DND-41 (cell line): Measurements from ENCODE around the gene WDFY4.

Source experiments
- ATAC-seq: fragments of 200-7000 bp; cut with Tn5 transposase; 3 replicates; pipeline ENCODE4 v1.9.1; 2021; ENCODE audit warnings: low read depth; ENCODE audit not compliant: insufficient read depth
- DNase-seq: peaks from one replicate; pipeline ENCODE4 v3.0.0-alpha.2; 2020
- H2AFZ ChIP-seq: 2 replicates; pipeline ENCODE4 v1.6.0; 2012; ENCODE audit warnings: low read depth, low read length
- H3K27ac ChIP-seq: 2 replicates; pipeline ENCODE4 v1.5.1; 2012; ENCODE audit warnings: low read length, inconsistent platforms
- H3K27me3 ChIP-seq: fragments of 200-600 bp; sonication (generic); 2 replicates; pipeline ENCODE4 v1.6.0; 2012; ENCODE audit warnings: low read length, mild to moderate bottlenecking, inconsistent platforms; ENCODE audit not compliant: insufficient read depth, poor library complexity
- H3K36me3 ChIP-seq: 2 replicates; pipeline ENCODE4 v1.5.1; 2012; ENCODE audit warnings: low read length, inconsistent platforms; ENCODE audit not compliant: insufficient read depth
- H3K4me1 ChIP-seq: 2 replicates; pipeline ENCODE4 v1.5.1; 2012; ENCODE audit warnings: mild to moderate bottlenecking, low read length; ENCODE audit not compliant: insufficient read depth
- H3K4me2 ChIP-seq: 2 replicates; pipeline ENCODE4 v1.6.0; 2012; ENCODE audit warnings: mild to moderate bottlenecking, moderate library complexity, low read length, inconsistent platforms; ENCODE audit not compliant: insufficient read depth
- H3K4me3 ChIP-seq, 2 experiments: fragments of 200-600 bp in 1 of 2; shearing (Covaris generic) in 1 of 2; 2 replicates each; pipeline ENCODE4 v1.5.1; 2012 to 2016; ENCODE audit warnings: inconsistent platforms in 2 of 2, low read length in 2 of 2, mild to moderate bottlenecking in 2 of 2, low read depth in 1 of 2, moderate library complexity in 1 of 2
- H3K79me2 ChIP-seq: 2 replicates; pipeline ENCODE4 v1.6.0; 2012; ENCODE audit warnings: low read length, inconsistent platforms; ENCODE audit not compliant: insufficient read depth
- H3K9ac ChIP-seq: 2 replicates; pipeline ENCODE4 v1.6.0; 2012; ENCODE audit warnings: low read depth, mild to moderate bottlenecking, inconsistent platforms, low read length, moderate library complexity
- H3K9me3 ChIP-seq: 2 replicates; pipeline ENCODE4 v1.5.1; 2012; ENCODE audit warnings: low read length, moderate library complexity, mild to moderate bottlenecking, inconsistent platforms; ENCODE audit not compliant: insufficient read depth, severe bottlenecking
- H4K20me1 ChIP-seq: 2 replicates; pipeline ENCODE4 v1.6.0; 2012; ENCODE audit warnings: low read length; ENCODE audit not compliant: insufficient read depth
- CTCF ChIP-seq: IDR thresholded peaks from 2 replicates; pipeline ENCODE4 v1.5.1; 2012; ENCODE audit warnings: borderline replicate concordance, low read length, moderate library complexity, mild to moderate bottlenecking; ENCODE audit not compliant: poor library complexity, severe bottlenecking; ENCODE audit errors: extremely low read depth
- EZH2 ChIP-seq: IDR thresholded peaks from 3 replicates; pipeline ENCODE4 v1.6.1; 2012; ENCODE audit warnings: borderline replicate concordance, low read depth, mild to moderate bottlenecking, moderate library complexity, low read length, inconsistent platforms; ENCODE audit not compliant: severe bottlenecking

The WDFY4 gene

DNA sequence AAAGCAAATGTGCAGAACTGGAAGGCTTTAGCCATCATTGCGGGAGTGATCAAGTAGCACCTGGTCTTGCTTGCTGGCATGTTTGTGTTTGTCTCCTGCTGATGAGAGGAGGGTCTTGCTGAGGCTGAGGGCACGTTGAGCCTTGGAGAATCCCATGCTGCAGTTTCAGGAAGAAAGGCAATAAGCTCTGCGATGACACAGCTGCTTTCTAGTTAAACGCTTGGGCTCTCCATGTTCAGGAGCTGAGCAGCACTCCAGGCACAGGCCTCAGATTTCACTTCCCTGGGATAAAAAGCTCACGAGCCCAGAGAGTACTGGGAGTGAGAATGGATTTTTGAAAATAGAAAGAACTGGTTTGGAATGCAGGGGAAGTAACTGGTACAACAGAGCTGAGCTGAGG lies 154.2 kb downstream of the WDFY4 start:
- Histone ChIP-seq H3K4me1 (no peaks in the 10 kb centered on the region), H3K9ac (no peak overlapping the region), H4K20me1 (no peaks in the 10 kb centered on the region), H2AFZ (no peak overlapping the region), H3K9me3 (no peaks in the 10 kb centered on the region), H3K27ac (no peak overlapping the region), H3K27me3 (no peaks in the 10 kb centered on the region), H3K4me2 (no peak overlapping the region), H3K4me3 (no peak overlapping the region), H3K36me3 (no peaks in the 10 kb centered on the region), H3K79me2 (no peaks in the 10 kb centered on the region)
- TF ChIP-seq EZH2 (no peak), CTCF (no peak)
- DNase-seq (no peak), ATAC-seq (no peak)

DNA sequence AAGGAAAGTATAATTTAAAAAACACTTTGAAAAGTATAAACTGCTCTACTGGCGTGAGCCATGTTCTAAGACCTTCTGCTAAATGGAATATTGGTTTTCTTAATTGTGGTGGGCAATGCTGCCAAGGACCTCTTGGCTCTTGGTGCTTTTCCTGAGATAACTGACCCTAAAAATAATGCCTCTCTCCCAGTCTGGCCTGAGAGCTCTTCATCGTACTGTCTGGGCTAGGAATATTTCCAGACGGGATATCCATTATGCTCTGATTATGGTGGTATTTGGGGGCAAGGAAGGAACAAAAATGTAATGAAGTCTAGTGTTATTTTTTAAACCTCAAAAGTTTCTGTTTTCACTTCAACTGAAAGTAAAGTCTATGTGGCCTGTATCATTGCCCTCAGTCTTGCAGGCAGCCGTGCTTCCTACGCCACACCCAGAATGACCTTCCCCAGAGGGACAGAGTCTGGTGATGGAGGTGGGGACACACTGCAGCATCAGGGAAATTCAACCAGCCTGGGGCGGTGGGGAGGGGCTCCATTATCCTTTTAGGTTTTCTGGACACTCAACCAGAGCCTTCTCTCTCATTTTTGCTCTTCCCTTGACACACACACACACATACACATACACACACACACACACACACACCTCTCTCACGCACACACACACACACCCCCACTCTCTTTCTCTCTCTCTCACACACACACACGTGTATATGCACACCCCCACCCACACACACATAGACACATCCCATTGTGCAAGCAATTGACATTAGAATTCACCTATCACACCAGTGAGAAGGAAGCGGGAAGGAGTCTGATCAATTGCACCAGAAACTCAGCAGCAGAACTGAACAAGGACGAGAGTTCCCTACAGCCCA lies 155.4 kb downstream of the WDFY4 start:
- no peaks in the 10 kb centered on the region for H3K27me3 ChIP-seq
- H3K9ac ChIP-seq = no peak overlapping the region
- no peaks in the 10 kb centered on the region for H3K36me3 ChIP-seq
- no peak for TF ChIP-seq EZH2
- no peak for TF ChIP-seq CTCF
- no peak overlapping the region for H3K4me3 ChIP-seq
- no peak overlapping the region for H2AFZ ChIP-seq
- no peaks in the 10 kb centered on the region for H3K9me3 ChIP-seq
- no peak overlapping the region for H3K4me2 ChIP-seq
- no peak for ATAC-seq
- no peaks in the 10 kb centered on the region for H3K4me1 ChIP-seq
- H3K79me2 ChIP-seq = no peaks in the 10 kb centered on the region
- no peak overlapping the region for H3K27ac ChIP-seq
- no peaks in the 10 kb centered on the region for H4K20me1 ChIP-seq
- DNase-seq = no peak

DNA sequence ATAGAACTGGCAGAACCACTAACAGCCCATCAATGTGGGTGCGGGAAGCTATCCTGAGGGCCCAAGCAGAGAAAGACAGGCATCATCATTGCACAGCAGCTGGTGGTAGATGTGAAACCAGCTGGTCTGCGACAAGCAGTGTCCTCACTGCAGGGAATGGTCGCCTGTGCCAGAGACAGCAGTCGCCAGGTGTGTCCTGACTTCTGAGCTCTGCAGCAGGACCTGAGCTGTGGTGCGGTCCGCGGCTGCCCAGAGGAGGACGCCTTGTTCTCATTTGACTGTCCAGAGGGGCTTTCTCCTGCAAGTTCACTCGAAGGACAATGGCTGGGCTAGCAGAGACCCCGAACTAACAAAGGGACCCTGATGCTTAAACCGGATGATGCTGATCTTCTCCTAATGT lies 157.6 kb downstream of the WDFY4 start:
- DNase-seq (no peak), ATAC-seq (no peak)
- Histone ChIP-seq H3K9ac (no peak overlapping the region), H3K4me3 (no peak overlapping the region), H3K9me3 (no peaks in the 10 kb centered on the region), H3K4me1 (no peaks in the 10 kb centered on the region), H3K27ac (no peak overlapping the region), H2AFZ (no peak overlapping the region), H3K4me2 (no peak overlapping the region), H4K20me1 (no peaks in the 10 kb centered on the region), H3K27me3 (no peaks in the 10 kb centered on the region), H3K79me2 (no peaks in the 10 kb centered on the region), H3K36me3 (no peaks in the 10 kb centered on the region)
- TF ChIP-seq CTCF = no peak
- TF ChIP-seq EZH2 = no peak
